ENCODE measurements around the gene PTCH2.

The PTCH2 gene

GRCh38 chr1:44853201-44853600 is 10.1 kb upstream of the PTCH2 start:
- no peak for TF ChIP-seq CTCF (IDR thresholded peaks at IDR 0.05)
- no peaks in the 10 kb centered on the region for H3K36me3 ChIP-seq (ENCODE audit: control insufficient read depth, insufficient read depth, low read length)
- no peaks in the 10 kb centered on the region for H3K4me1 ChIP-seq
- H3K4me3 ChIP-seq (ENCODE audit: low read depth, low read length) = no peak overlapping the region
- H3K9me3 ChIP-seq (ENCODE audit: control insufficient read depth, low read length) = no peaks in the 10 kb centered on the region
- H3K4me2 ChIP-seq (ENCODE audit: low read length) = no peak overlapping the region
- H3K27me3 ChIP-seq (ENCODE audit: control insufficient read depth, insufficient read depth, low read length) = no peaks in the 10 kb centered on the region
- H3K27ac ChIP-seq = no peak overlapping the region
- no peaks in the 10 kb centered on the region for H3K79me2 ChIP-seq
- no peak overlapping the region for H3K9ac ChIP-seq
- H2AFZ ChIP-seq = no peak overlapping the region

GRCh38 chr1:44851308-44851707 is 8.3 kb upstream of the PTCH2 start:
- no peaks in the 10 kb centered on the region for H3K36me3 ChIP-seq (ENCODE audit: control insufficient read depth, insufficient read depth, low read length)
- no peak overlapping the region for H2AFZ ChIP-seq
- H3K27me3 ChIP-seq (ENCODE audit: control insufficient read depth, insufficient read depth, low read length) = no peaks in the 10 kb centered on the region
- H3K9ac ChIP-seq = no peak overlapping the region
- no peaks in the 10 kb centered on the region for H3K79me2 ChIP-seq
- no peak overlapping the region for H3K27ac ChIP-seq
- no peak for TF ChIP-seq CTCF (IDR thresholded peaks at IDR 0.05)
- H3K4me3 ChIP-seq (ENCODE audit: low read depth, low read length) = no peak overlapping the region
- no peaks in the 10 kb centered on the region for H3K4me1 ChIP-seq
- no peak overlapping the region for H3K4me2 ChIP-seq (ENCODE audit: low read length)
- no peaks in the 10 kb centered on the region for H3K9me3 ChIP-seq (ENCODE audit: control insufficient read depth, low read length)

GRCh38 chr1:44849575-44850132 is 6.6 kb upstream of the PTCH2 start:
- Histone ChIP-seq H3K79me2 (no peaks in the 10 kb centered on the region), H3K9me3 (ENCODE audit: control insufficient read depth, low read length) (no peaks in the 10 kb centered on the region), H3K27ac (no peak overlapping the region), H3K36me3 (ENCODE audit: control insufficient read depth, insufficient read depth, low read length) (no peaks in the 10 kb centered on the region), H2AFZ (no peak overlapping the region), H3K9ac (no peak overlapping the region), H3K27me3 (ENCODE audit: control insufficient read depth, insufficient read depth, low read length) (no peaks in the 10 kb centered on the region), H3K4me3 (ENCODE audit: low read depth, low read length) (no peak overlapping the region), H3K4me1 (no peaks in the 10 kb centered on the region), H3K4me2 (ENCODE audit: low read length) (no peak overlapping the region)
- no peak for TF ChIP-seq CTCF (IDR thresholded peaks at IDR 0.05)

- Histone ChIP-seq H3K9me3 (ENCODE audit: control insufficient read depth, low read length) (no peaks in the 10 kb centered on the region), H3K4me3 (ENCODE audit: low read depth, low read length) (no peak overlapping the region), H3K4me2 (ENCODE audit: low read length) (no peak overlapping the region), H2AFZ (no peak overlapping the region), H3K9ac (no peak overlapping the region), H3K36me3 (ENCODE audit: control insufficient read depth, insufficient read depth, low read length) (no peaks in the 10 kb centered on the region), H3K79me2 (no peaks in the 10 kb centered on the region), H3K27me3 (ENCODE audit: control insufficient read depth, insufficient read depth, low read length) (no peaks in the 10 kb centered on the region), H3K4me1 (no peaks in the 10 kb centered on the region), H3K27ac (no peak overlapping the region)
- no peak for TF ChIP-seq CTCF (IDR thresholded peaks at IDR 0.05)
Observed at GRCh38 chr1:44848456-44849181, 5.6 kb upstream of the PTCH2 start.

- Histone ChIP-seq H3K27ac (no peak overlapping the region), H3K4me2 (ENCODE audit: low read length) (no peak overlapping the region), H2AFZ (no peak overlapping the region), H3K36me3 (ENCODE audit: control insufficient read depth, insufficient read depth, low read length) (no peaks in the 10 kb centered on the region), H3K79me2 (no peaks in the 10 kb centered on the region), H3K9ac (no peak overlapping the region), H3K27me3 (ENCODE audit: control insufficient read depth, insufficient read depth, low read length) (no peaks in the 10 kb centered on the region), H3K4me3 (ENCODE audit: low read depth, low read length) (no peak overlapping the region), H3K4me1 (no peaks in the 10 kb centered on the region), H3K9me3 (ENCODE audit: control insufficient read depth, low read length) (no peaks in the 10 kb centered on the region)
- TF ChIP-seq CTCF (IDR thresholded peaks at IDR 0.05) = no peak
Observed at GRCh38 chr1:44847845-44848244, 4.8 kb upstream of the PTCH2 start.
